Adrenal gland (tissue), 12 donors: ENCODE measurements around the gene GSTA5. TPM values are rescaled to one million over a fixed set of nuclear protein-coding genes. Genes with fewer than 3 reads are reported as not detected.
A peak's percentile ranks its signal among the peaks of the same experiment; 100 is the strongest.
"Not testable (repeated sequence)": the region's sequence is repeated elsewhere in the genome, so short reads cannot be mapped to it uniquely, and the experiment has no call there.

Experiments
- DNase-seq, 7 donors: peaks; one replicate each; pipeline ENCODE4 v3.0.0-alpha.2; 2019 to 2020
- H3K27ac ChIP-seq, 5 donors: fragments of 200-600 bp; sonication (generic) in 4 of 5; 1 replicate in 3 of 5; 2 replicates in 2 of 5; pipeline versions ENCODE4 v1.5.1 to v1.8.0; 2016 to 2020; ENCODE audit warnings: mild to moderate bottlenecking in 1 of 5
- H3K27me3 ChIP-seq: fragments of 200-600 bp; 2 replicates; pipeline ENCODE4 v1.8.0; 2021
- H3K36me3 ChIP-seq, 2 donors: fragments of 200-600 bp; replicated peaks in 1 of 2; 1 replicate in 1 of 2; 2 replicates in 1 of 2; pipeline versions ENCODE4 v1.5.1 to v1.8.0; 2018 to 2022
- H3K4me1 ChIP-seq, 2 donors: fragments of 200-600 bp; replicated peaks in 1 of 2; 1 replicate in 1 of 2; 2 replicates in 1 of 2; pipeline versions ENCODE4 v1.5.1 to v1.8.0; 2018 to 2021
- H3K4me3 ChIP-seq, 4 donors: fragments of 200-600 bp; sonication (generic) in 3 of 4; one replicate each; pipeline ENCODE4 v1.5.1; 2016 to 2018
- H3K9me3 ChIP-seq, 3 donors: fragments of 200-600 bp; sonication (generic) in 1 of 3; replicated peaks in 1 of 3; 1 replicate in 2 of 3; 2 replicates in 1 of 3; pipeline versions ENCODE4 v1.5.1 to v1.8.0; 2016 to 2021
- CTCF ChIP-seq, 6 experiments: fragments of 450-650 bp in 4 of 6; fragments of 200-600 bp in 2 of 6; sonication (generic) in 1 of 6; IDR thresholded peaks; 1 replicate in 5 of 6; 2 replicates in 1 of 6; pipeline versions ENCODE4 v1.5.1 to v1.8.0; 2016 to 2021; ENCODE audit warnings: antibody characterized with exemption in 6 of 6, mild to moderate bottlenecking in 2 of 6, moderate library complexity in 1 of 6
- POLR2A ChIP-seq, 2 donors: fragments of 450-650 bp; IDR thresholded peaks; one replicate each; pipeline ENCODE4 v1.6.1; 2017; ENCODE audit warnings: antibody characterized with exemption in 2 of 2, mild to moderate bottlenecking in 2 of 2, moderate library complexity in 1 of 2
- WGBS, 4 donors: extraction: QIAGEN DNeasy Blood & Tissue Kit in 2 of 4; methylation state at CpG; one replicate each; pipeline versions ENCODE4 v1.1.5 to v1.1.7; 2013 to 2017; 5-methylcytosine and 5-hydroxymethylcytosine counted together
- intact Hi-C, 2 donors: fragments of 100-400 bp; cut with DNase I; formaldehyde crosslinking; loops; one replicate each; pipeline versions ENCODE4 v1.14.1 to v1.15.0; 2022 to 2023
- polyA plus RNA-seq, 3 donors: library from polyadenylated mRNA; stranded (reverse); fragments of 200-250 nt in 2 of 3; fragments of 350-450 nt in 1 of 3; fragmentation: Illumina TruSeq in 1 of 3; extraction: RNeasy Lipid Tissue Mini Kit (QIAGEN cat#74804) in 1 of 3; gene quantifications; one replicate each; pipeline ENCODE4 v1.2.3, GENCODE V29; 2013 to 2014
- total RNA-seq, 9 donors: library from RNA; depleted of rRNA in 4 of 9; stranded (reverse); fragments of >200 nt in 4 of 9; fragments of 120-200 nt in 1 of 9; fragmentation: NEBNext Ultra II Directional in 1 of 9; extraction: Animal tissue kit (Norgen Biotek cat#: 25700) in 1 of 9; gene quantifications; one replicate each; pipeline versions ENCODE4 v1.1.0 to v1.2.4, GENCODE V29; 2013 to 2023
- donor health status: healthy with polysubstance abuse.
- donor health status: Bipolar disorder and iron deficiency.
- donor health status: DM: yes; HTN: yes; CAD: no.
- donor health status: DM: no; HTN: no; CAD: no.
- donor health status: DM: no; HTN: no; CAD: no.
- donor health status: DM: yes; HTN: yes; CAD: no.

The GSTA5 gene
- total and polyA plus RNA-seq, 12 donors = not detected

GRCh38 chr6:52808660-52809059 is 32.0 kb downstream of the GSTA5 start:
- Histone ChIP-seq H3K4me3 (no peak overlapping the region), H3K4me1 (no peaks in the 10 kb centered on the region), H3K36me3 (no peaks in the 10 kb centered on the region), H3K9me3 (no peaks in the 10 kb centered on the region), H3K27me3 (no peaks in the 10 kb centered on the region), H3K27ac (no peak overlapping the region)
- intact Hi-C loops = no loop called here
- DNase-seq = no peak
- 93 to 96% (median 94%) methylated on average over 5 of the region's 5 CpGs for WGBS, 4 donors
- TF ChIP-seq CTCF (IDR thresholded peaks at IDR 0.05) (no peak), POLR2A (IDR thresholded peaks at IDR 0.05) (no peak)

GRCh38 chr6:52803668-52804255 is 36.9 kb downstream of the GSTA5 start, which contains the start of gene GSTA1:
GSTA1 (minus strand) TSS chr6:52803816; CDS start chr6:52799267, 4,549 bp downstream.
- DNase-seq, H3K4me1 ChIP-seq, intact Hi-C loops, H3K36me3 ChIP-seq, H3K27me3 ChIP-seq, H3K9me3 ChIP-seq: not testable (repeated sequence)
- Histone ChIP-seq H3K27ac (peak within 1 kb of the TSS in 2 of 5 donors; percentile 6 to 28), H3K4me3 (peak within 1 kb of the TSS in 1 of 4 donors; percentile 2)
- WGBS, 4 donors = 38 to 51% (median 47%) methylated on average over 5 of the region's 5 CpGs

DNA sequence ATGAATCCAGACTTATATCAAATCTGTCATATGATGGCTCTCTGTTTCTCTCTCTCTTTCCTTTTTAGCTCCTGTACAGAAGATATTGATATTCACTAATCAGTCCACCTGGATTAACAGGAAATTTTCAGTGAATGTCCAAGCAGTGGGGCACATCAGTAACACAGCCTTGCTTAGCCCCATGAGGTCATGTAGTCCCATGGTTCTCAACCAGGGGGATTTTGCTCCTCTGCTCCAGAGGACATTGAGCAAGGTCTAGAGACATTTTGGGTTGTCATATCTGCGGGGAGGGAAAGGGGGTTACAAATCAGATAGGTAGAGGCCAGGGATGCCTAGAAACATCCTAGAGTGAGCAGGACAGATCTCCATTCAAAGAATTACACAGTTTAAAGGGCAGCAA is 37.8 kb downstream of the GSTA5 start:
- WGBS, 4 donors = 77 to 84% (median 81%) methylated on average over 1 of the region's 1 CpG

GRCh38 chr6:52801188-52801841 is 39.3 kb downstream of the GSTA5 start:
- intact Hi-C loops = no loop called here
- H3K27me3 ChIP-seq = no peaks in the 10 kb centered on the region
- no peaks in the 10 kb centered on the region for H3K9me3 ChIP-seq
- no peaks in the 10 kb centered on the region for H3K36me3 ChIP-seq
- no peak overlapping the region for H3K4me3 ChIP-seq
- no peak overlapping the region for H3K27ac ChIP-seq
- no peak for TF ChIP-seq POLR2A (IDR thresholded peaks at IDR 0.05)
- TF ChIP-seq CTCF (IDR thresholded peaks at IDR 0.05) = no peak
- no peaks in the 10 kb centered on the region for H3K4me1 ChIP-seq
- WGBS, 4 donors = 76 to 88% (median 81%) methylated on average over 2 of the region's 2 CpGs
- DNase-seq = no peak

More for the DNA sequence above, 37.8 kb downstream of the GSTA5 start:
- peak overlapping the region in 2 of 5 donors; percentile 6 to 28 for H3K27ac ChIP-seq
- intact Hi-C loops = no loop called here
- no peaks in the 10 kb centered on the region for H3K27me3 ChIP-seq
- peak overlapping the region in 1 of 4 donors; percentile 2 for H3K4me3 ChIP-seq
- no peak for DNase-seq
- no peaks in the 10 kb centered on the region for H3K4me1 ChIP-seq
- no peaks in the 10 kb centered on the region for H3K9me3 ChIP-seq
- no peaks in the 10 kb centered on the region for H3K36me3 ChIP-seq
- TF ChIP-seq CTCF (IDR thresholded peaks at IDR 0.05) (no peak), POLR2A (IDR thresholded peaks at IDR 0.05) (no peak)

DNA sequence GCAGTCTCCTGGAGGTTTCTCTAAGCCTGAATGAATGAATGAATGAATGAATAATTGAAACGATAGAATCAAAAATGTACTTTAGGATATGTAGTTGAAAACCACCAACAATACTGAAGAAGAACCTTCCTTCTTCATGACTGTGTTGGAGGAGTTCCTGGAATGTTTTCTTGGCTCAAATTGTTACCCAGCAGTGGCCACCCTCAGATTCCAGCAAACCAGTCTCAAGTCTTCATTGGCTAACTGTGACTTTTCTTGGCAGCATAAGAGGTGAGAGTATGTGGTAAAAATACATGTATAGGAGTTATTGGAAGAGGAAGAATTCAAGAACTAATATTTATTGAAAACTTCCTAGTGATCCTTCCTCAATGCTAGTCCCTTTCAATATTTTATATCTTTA is 41.3 kb downstream of the GSTA5 start:
- 63 to 95% (median 86%) methylated on average over 1 of the region's 1 CpG for WGBS, 4 donors
- not testable (repeated sequence) for DNase-seq, H3K9me3 ChIP-seq

GRCh38 chr6:52794366-52794765 is 46.2 kb downstream of the GSTA5 start:
- H3K27me3 ChIP-seq, H3K36me3 ChIP-seq, H3K9me3 ChIP-seq, DNase-seq, H3K4me1 ChIP-seq, H3K27ac ChIP-seq, intact Hi-C loops, H3K4me3 ChIP-seq: not testable (repeated sequence)
- 74 to 88% (median 81%) methylated on average over 2 of the region's 2 CpGs for WGBS, 4 donors

More for the DNA sequence above, 41.3 kb downstream of the GSTA5 start:
- H3K36me3 ChIP-seq, H3K27ac ChIP-seq, H3K27me3 ChIP-seq, H3K4me3 ChIP-seq, intact Hi-C loops, H3K4me1 ChIP-seq: not testable (repeated sequence)
